Epidermal melanocyte (primary cell): ENCODE data around the gene PCED1A.

Experiments used
- DNase-seq: peaks from one replicate; pipeline ENCODE4 v3.0.0; 2011; ENCODE audit warnings: low spot score; ENCODE audit not compliant: insufficient read length

The PCED1A gene, protein sequence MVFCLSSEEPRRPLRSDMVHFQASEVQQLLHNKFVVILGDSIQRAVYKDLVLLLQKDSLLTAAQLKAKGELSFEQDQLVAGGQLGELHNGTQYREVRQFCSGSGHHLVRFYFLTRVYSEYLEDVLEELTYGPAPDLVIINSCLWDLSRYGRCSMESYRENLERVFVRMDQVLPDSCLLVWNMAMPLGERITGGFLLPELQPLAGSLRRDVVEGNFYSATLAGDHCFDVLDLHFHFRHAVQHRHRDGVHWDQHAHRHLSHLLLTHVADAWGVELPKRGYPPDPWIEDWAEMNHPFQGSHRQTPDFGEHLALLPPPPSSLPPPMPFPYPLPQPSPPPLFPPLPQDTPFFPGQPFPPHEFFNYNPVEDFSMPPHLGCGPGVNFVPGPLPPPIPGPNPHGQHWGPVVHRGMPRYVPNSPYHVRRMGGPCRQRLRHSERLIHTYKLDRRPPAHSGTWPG

DNA sequence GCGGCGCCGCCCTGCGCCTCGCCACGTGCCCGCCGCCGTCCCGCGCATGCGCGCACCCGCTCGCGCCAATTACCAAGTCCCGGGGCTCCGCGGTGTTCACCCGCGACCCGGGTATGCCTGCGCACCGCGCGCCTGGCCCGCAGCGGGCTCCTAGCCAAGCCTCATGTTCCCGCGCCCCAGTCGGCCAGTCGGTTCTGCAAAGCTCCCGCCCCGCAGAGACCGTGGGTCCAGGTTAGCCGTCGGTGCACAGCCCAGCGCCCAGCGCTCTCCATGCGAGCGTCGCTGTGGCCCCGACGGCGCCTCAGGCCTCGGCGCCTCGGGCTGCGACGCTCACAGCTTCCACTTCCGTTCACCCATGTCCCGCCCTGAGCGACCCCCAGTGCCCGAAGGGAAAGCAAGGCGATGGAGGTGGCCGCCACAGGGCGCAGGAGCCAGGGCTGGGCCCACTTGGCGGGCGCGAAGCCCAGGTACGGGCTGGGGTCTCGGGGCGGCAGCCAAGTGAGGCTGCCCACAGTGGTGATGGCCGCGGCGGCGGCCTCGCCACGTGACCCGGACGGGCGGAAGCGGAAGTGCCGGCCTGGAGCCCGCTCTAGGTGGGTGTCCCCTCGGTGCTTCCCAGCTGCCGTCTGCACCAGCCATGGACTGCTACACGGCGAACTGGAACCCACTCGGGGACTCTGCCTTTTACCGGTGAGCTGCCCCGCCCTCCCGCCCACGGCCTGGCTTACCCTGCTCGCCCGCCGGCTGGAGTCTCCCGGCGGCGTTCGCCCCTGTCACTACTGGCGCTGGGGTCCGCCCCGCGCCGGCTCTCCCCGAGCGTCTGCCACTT is at the start of gene PCED1A, which contains the start of gene VPS16:
Gene PCED1A (minus strand): TSS at position 518 of the 829 bp plus-strand sequence. CDS start 743 bp downstream, outside the sequence.
Gene VPS16 (plus strand): TSS at position 608 of the 829 bp plus-strand sequence. CDS start 30 bp downstream, at position 638.
- peak; percentile 96 for DNase-seq

DNA sequence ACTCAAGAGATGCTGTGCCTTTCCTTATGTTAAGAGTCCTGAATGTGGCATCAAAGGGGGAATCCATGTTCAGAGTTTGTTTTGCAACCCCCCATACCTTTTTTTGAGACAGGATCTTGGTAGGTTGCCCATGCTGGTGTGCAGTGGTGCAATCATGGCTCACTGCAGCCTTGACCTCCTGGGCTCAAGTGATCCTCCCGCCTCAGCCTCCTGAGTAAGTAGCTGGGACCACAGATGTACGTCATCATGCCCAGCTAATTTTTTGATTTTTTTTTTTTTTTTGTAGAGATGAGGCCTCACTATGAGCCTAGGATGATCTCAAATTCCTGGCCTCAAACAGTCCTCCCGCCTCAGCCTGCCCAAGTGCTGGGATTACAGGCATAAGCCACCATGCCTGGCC is 49.3 kb upstream of the PCED1A start:
- no peak for DNase-seq

DNA sequence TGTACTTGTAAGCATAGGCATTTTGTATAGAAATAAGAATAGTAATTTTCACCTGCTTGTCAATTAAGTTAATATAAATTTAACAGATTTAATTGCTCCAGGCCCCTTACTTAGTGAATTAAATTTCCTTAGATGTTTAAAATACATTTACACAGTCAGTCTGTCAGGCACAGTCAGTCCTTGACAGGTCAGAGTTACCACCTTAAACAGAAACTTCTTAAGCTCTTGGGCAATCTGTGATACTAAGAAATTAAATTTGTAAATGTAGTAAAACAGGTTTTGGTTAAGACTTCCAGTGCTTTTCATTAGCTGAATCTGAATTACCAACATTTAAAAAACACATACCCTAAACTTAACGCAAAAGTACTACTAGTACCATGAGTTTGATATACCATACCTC is 48.8 kb upstream of the PCED1A start:
- no peak for DNase-seq

DNA sequence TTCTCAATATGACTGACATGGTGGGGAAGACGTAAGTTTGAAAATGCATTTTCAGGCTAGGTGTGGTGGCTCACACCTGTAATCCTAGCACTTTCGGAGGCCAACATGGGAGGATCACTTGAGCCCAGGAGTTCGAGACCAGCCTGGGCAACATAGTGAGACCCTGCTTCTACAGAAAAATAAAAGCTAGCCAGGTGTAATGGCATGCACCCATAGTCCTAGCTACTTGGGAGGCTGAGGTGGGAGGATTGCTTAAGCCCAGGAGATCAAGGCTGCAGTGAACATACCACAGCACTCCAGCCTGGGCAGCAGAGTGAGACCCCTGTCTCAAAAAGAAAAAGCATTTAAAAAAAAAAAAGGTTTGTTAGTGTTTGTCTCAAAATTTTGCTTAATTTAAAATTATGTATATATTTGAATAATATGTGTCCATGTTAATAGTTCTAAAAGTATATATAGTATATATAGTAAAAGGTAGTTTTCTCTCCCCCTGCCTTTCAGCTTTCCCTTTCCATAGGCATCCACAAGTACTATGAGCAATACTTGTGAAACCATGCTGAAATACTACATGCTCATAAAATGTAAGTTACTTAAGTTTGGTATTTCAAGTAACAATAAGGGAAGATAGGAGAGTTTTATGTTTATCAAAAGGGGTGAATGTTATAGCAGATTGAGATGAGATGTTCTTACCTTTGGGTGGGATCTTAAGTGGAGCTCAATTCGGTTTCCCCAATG is 47.9 kb upstream of the PCED1A start:
- no peak for DNase-seq

DNA sequence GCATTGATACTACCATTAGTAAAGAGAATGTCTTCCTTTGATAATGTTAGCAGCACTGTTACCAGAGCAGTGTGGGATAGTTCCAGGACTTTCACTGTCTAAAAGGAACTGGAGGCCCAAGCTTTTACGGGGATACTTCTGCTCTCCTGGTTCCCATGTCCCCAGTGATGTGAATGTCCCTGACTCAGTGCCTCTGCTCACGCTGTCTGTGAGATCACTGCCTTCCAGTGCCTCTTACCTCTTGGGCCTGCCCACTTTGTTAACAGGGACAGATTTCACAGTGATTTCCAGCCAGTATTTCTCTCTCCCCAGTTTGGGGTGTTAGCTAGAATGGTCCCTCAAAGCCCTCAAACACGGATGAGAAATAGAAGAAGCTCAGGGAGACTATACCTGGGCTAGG is 47.3 kb upstream of the PCED1A start:
- DNase-seq, result no peak

DNA sequence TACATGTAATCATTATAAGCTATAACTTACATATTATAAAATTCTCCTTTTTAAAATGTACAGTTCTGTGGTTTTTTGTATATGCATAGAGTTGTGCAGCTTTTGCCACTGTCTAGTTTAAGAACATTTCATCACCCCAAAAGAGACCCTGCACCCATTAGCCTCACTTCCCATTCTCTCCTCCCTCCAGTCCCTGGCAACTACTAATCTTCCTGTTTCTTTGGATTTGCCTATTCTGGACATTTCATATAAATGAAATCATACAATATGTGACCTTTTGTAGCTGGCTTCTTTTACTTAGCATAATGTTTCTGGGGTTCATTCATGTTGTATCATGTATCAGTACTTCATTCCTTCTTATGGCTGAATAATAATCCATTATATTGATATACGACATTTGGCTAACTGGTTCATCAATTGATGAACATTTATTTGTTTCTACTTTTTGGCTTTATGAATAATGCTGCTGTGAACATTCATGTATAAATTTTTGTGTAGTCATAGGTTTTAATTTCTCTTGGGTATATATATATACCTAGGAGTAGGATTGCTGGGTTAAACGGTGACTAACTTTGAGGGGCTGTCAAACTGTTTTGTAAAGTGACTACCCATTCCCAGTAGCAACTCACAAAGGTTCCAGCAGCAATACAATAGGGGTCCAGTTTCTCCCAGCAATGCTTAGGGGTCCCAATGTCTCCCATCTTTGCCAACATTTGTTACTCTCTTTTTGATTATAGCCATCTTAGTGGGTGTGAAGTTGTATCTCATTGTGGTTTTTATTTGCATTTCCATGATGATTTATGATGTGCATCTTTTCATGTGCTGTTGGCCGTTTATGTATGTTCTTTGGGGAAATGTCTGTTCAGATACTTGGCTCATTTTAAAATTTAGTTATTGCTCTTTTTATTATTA is 43.5 kb upstream of the PCED1A start:
- DNase-seq, result no peak

DNA sequence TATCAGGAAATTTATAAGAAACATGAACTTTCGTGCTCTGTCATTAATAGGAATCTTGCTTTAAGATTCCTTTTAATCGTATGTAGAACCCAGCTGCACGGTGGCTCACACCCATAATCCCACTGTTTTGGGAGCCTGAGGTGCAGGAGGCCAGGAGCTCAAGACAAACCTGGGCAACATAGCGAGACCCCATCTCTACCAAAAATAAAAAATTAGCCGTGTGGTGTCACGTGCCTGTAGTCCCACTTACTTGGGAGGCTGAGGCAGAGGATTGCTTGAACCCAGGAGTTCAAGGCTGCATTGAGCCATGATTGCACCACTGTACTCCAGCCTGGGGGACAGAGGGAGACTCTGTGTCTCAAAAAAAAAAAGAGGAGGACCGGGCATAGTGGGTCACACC is 40.2 kb upstream of the PCED1A start:
- DNase-seq, result no peak

DNA sequence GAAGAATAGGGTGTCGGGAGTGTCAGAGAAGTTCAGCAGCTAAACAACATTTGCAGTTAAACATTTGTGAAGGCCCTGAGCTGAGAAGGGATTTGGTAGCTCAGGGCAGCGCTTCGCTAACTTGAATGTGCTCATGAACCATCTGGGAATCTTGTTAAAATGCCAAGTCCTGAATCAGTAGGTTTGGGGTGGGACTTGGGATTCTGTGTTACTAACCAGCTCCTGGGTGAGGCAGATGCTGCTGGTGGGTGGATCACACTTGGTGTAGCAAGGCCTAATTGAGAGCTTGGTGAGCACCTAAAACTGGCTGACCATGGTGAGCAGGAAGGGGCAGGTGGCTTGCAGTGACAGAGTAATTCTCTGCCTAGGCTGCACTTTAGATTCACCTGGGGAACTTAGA is 38.7 kb upstream of the PCED1A start:
- no peak for DNase-seq

DNA sequence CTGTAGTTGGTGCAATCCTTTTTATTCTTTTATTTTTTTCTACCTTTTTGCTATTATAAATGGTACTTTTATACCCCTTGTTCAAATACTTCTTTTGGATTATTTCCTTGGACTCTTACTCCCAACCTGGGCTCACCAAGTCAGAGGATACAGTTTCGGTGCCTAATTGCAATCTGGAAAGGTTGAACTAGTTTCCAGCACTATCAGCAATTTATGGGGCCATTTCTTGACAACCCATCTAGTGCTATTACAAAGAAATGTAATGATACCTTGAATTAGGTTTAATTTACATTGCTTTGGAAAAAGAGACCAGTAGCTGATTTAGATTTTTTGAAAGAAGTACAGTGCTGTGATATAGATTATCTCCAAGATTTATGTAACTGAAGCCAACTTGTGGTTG is 38.1 kb upstream of the PCED1A start:
- DNase-seq, result no peak

DNA sequence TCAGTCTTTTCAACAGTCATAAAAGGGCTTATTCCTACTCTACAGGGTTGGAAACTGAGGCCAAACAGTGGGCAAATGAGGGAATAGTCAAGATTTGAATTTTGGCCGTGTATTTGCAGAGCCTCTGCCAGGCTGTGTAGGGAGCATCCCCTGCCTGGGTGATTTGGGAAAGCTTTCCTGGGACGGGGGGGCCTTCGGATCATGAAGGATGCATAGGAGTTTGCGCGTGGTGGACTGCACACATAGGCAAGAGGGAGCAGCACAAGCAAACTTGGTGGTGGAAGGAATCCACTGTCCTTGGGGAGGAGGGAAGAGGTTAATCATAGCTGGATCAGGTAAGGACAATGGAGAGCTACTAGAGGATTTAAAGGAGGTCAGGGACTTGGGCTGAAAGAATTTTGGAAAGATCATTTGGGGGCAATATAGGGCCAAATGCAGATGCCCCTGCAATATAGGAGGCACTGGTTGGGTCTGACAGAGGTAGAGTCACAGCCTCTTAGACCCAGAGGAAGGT is 35.3 kb upstream of the PCED1A start:
- DNase-seq, result no peak

DNA sequence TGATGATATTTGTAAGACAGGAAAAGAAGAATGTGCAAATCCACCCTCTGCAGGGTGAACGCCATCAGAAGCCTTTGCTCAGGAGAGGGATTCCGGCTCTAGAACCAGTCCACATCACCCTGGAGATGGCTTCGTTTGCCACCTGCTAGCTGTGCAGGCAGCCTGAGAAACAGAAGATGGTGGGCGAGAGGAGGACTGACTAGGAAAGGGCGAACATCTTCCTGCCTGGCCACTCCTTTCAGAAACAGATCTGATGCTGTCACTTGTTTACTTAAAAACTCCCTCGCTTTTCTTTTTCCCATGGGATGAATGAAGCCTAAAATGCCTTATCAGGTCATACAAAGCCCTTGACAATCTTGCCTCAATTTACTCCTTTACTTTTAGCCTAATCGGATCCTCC is 34.0 kb upstream of the PCED1A start:
- DNase-seq, result no peak

DNA sequence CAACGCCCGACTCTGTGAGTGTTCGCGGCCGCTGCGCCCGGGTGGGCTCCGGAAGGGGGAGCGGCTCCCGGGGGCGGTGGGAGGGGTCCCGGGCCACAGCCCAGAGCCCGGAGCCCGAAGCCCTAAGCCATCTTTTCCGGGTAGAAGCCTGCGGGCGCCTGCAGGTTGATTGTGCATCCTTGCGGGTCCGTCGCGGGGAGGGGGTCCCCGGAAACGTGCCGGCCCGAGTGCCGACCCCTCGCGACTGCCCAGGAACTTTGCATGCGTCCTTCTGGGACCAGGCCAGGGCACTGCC is 33.2 kb upstream of the PCED1A start:
- DNase-seq, result no peak

DNA sequence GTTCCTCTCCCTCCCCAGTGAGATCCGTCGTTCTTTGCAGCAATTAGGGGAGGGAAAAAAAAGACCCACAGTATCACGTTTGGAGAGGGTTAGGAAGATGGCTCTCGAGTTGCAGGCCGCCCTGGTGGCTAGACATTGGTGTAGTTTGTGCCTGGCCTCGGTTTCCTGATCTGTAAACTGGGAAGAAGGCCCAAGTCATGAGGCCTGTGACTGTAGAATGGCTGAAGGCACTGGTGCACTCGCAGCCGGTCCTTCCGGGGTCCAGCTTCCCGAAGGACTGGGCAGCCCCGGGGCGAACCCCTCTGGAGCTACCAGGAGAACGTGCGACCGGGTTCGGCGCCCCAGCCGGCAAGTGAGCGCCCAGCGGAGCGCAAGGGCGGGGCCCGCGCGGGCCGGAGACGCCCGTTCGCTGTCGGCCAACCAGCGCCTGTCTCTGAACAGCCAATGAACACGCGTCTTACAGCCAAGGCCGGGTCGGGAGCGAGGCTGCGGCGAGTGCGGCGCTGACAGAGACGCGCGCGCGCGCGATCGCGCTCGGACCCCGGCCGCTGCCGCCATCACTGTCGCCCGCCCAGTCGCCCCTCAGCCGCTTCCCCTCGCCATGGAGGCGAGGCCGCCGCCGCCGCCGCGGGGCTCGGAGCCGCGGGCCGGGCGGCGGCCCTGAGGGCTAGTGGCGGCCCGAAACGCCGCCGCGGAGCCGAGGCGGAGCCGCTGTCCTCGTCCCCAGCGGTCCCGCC is 32.7 kb upstream of the PCED1A start, which contains the start of gene PTPRA:
Gene PTPRA (plus strand): TSS at position 472 of the 737 bp plus-strand sequence. CDS start 90,797 bp downstream, outside the sequence.
- peak; percentile 83 for DNase-seq

DNA sequence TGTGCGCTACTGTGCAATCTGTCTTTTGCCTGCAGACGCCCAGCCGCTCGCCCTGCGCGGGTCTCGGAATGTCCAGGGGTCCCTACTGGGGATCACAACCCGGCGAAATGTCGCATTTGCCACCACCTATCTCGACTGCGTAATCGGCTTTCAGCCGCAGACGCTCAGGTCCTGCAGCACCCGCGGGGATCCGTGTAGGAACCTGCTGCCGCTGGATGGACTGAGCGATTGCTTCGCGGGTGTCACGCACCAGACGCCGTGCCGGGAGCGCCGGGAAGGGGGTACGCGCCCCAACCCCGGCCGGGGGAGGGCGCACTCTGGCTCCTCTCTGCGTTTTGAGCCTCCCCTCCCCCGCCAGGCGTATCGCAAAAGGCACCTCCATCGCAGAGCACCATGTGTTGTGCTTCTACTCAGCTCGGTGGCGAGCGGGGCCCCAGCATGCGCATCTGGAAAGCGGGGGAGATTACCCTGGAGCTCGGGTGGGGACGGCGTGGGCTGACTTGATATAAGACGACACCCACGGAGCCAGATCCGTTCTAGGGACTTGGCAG is 32.1 kb upstream of the PCED1A start:
- no peak for DNase-seq

DNA sequence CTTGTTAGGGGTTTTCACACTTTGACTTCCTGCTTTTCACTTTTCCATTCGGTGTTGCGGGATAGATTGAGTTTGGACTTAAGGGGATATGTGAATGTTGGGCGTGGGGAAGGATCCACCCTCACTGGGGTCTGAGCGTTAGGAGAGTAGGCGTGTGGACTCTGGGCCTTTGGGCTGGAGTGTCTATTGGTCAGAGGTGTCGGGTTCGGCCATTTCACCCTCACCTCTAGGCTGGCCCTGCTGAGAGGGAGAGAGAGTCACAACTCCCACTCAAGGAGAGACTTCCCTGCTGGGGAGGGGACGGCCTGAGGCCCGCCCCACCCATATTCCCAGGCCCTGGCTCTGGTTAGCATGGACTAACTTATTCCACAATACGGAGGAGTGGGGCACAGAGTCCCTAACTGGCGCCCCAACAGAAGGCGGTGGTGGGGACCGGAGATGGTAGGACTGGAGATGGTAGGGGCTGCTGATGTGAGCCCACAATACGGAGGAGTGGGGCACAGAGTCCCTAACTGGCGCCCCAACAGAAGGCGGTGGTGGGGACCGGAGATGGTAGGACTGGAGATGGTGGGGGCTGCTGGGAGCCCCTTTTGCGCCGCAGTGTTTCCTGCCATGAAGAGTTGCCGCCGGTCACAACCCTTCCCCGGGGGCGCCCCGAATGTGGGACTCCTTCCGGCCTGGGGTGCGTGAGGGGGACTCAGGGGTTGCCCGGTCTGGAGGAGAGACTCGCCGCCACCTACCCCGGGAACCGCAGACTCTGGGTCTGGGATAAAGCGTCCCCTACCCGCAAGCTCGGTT is 31.4 kb upstream of the PCED1A start:
- no peak for DNase-seq

DNA sequence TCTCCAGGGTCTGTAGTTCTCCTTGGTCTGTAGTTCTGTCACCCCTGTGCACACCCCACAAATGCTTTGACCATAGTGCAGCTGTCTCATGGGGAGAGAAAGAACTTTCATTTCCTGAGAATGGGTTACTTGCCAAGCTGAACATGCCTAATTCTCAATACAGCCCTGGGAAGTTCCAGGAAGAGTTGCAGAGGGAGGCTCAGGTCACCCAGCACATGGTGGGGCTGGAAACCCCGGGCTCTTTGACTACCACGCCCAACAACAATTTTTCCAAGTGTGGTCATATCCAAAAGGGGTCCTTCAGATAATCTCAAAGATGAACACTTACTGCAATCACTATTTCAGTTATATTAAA is 30.6 kb upstream of the PCED1A start:
- no peak for DNase-seq

DNA sequence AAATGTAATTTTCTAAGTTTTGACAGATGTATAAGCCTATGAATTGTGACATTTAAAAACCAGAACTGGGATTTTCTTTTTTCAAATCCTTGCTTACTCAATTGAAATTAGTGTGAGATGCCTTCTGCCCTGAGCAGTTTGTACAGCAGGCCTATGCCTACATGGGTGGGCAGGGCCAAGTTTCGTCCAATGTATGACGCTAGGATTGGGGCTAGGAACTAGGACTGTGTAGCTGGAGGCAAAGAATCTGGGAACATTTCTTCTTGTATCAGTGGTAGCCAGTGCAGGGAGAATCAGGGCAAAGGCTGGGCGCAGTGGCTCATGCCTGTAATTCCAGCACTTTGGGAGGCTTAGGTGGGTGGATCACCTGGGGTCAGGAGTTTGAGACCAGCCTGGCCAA is 28.9 kb upstream of the PCED1A start:
- no peak for DNase-seq

DNA sequence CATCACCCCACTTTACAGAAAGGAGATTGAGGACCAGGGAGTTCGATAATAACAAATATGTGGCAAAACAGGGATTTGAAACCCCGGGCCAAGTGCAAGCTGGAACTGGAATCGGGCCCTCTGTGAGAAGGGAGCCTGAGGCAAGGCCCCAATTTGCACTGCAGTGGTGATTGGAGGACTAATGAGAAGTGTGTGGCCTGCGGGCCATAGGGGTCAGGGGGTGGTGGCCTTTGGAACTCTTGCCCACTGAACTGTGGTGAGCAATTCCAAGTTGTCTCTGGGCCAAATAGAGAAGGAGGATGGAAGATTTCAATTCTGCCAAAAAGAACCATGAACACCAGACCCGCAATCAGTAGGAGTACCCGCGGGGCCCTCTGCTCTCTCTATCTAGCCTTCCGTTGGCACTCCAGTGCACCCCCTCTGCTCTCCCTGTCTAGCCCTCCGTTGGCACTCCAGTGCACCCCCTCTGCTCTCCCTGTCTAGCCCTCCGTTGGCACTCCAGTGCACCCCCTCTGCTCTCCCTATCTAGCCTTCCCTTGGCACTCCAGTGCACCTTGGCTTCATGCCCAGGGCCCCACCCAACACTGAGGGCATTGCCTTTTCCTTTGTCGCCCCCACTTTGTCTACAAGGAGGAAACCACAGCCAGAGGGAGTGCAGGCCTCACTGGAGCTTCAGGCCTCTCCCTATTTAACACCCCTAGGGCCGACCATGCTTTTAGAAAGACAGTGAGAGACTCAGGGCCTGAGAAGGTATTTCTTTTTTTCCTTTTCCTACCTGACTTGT is 26.8 kb upstream of the PCED1A start:
- no peak for DNase-seq
